HEK293 (cell line): ENCODE measurements around the gene DOK6.

Source experiments
- CTCF ChIA-PET: fragments of 350-600 bp; formaldehyde crosslinking; extraction: SDS; loops from one replicate; lab custom pipeline; 2021; ENCODE audit warnings: antibody characterized with exemption; lab: Yijun Ruan, JAX
- POLR2A ChIA-PET: fragments of 300-600 bp; formaldehyde crosslinking; extraction: SDS; loops from one replicate; lab custom pipeline; 2020; ENCODE audit warnings: antibody characterized with exemption, inconsistent platforms; lab: Yijun Ruan, JAX
- H3K27ac ChIP-seq: fragments of 200-500 bp; sonication (Bioruptor generic); 2 replicates; pipeline ENCODE4 v1.5.1; 2014; ENCODE audit warnings: low read depth, low read length, control low read depth, inconsistent platforms; ENCODE audit errors: extremely low read depth
- H3K36me3 ChIP-seq, 2 experiments: fragments of 200-500 bp in 1 of 2; sonication (Bioruptor generic) in 1 of 2; 1 replicate in 1 of 2; 2 replicates in 1 of 2; pipeline ENCODE4 v1.5.1; 2014 to 2017; ENCODE audit warnings: inconsistent platforms in 2 of 2, low read length in 2 of 2; ENCODE audit not compliant: control insufficient read depth in 2 of 2, insufficient read depth in 1 of 2
- H3K4me1 ChIP-seq: fragments of 200-500 bp; sonication (Bioruptor generic); 2 replicates; pipeline ENCODE4 v1.5.1; 2014; ENCODE audit warnings: mild to moderate bottlenecking, low read length, inconsistent platforms; ENCODE audit not compliant: control insufficient read depth, insufficient read depth
- H3K4me3 ChIP-seq: 2 replicates; pipeline ENCODE4 v1.5.1; 2011; ENCODE audit warnings: low read depth, mild to moderate bottlenecking, control low read depth, low read length, moderate library complexity
- H3K9me3 ChIP-seq: fragments of 200-500 bp; sonication (Bioruptor generic); 2 replicates; pipeline ENCODE4 v1.5.1; 2014; ENCODE audit warnings: low read depth, low read length, inconsistent platforms; ENCODE audit not compliant: control insufficient read depth, insufficient read depth
- KLF16 ChIP-seq: fragments of 450-650 bp; formaldehyde crosslinking; IDR thresholded peaks from 2 replicates; pipeline ENCODE4 v1.5.1; 2017; ENCODE audit warnings: missing biosample characterization, missing genetic modification characterization
- KLF8 ChIP-seq: fragments of 450-650 bp; formaldehyde crosslinking; IDR thresholded peaks from 2 replicates; pipeline ENCODE4 v1.5.1; 2016; ENCODE audit warnings: missing biosample characterization, missing genetic modification characterization
- OSR2 ChIP-seq: fragments of 450-650 bp; formaldehyde crosslinking; IDR thresholded peaks from 2 replicates; pipeline ENCODE4 v1.5.1; 2016; ENCODE audit warnings: missing biosample characterization, missing genetic modification characterization
- PATZ1 ChIP-seq: fragments of 450-650 bp; formaldehyde crosslinking; IDR thresholded peaks from 2 replicates; pipeline ENCODE4 v1.5.1; 2016; ENCODE audit warnings: missing biosample characterization, missing genetic modification characterization
- SCRT1 ChIP-seq: fragments of 450-650 bp; formaldehyde crosslinking; IDR thresholded peaks from 2 replicates; pipeline ENCODE4 v1.5.1; 2016; ENCODE audit warnings: missing biosample characterization, missing genetic modification characterization, borderline replicate concordance
- SCRT2 ChIP-seq: fragments of 450-650 bp; formaldehyde crosslinking; IDR thresholded peaks from 2 replicates; pipeline ENCODE4 v1.5.1; 2016; ENCODE audit warnings: missing biosample characterization, missing genetic modification characterization
- ZBTB1 ChIP-seq: fragments of 450-650 bp; formaldehyde crosslinking; IDR thresholded peaks from 2 replicates; pipeline ENCODE4 v1.5.1; 2016; ENCODE audit warnings: missing biosample characterization, missing genetic modification characterization
- ZBTB20 ChIP-seq: fragments of 450-650 bp; formaldehyde crosslinking; IDR thresholded peaks from 2 replicates; pipeline ENCODE4 v1.5.1; 2016; ENCODE audit warnings: missing biosample characterization, missing genetic modification characterization
- ZBTB49 ChIP-seq: fragments of 450-650 bp; formaldehyde crosslinking; IDR thresholded peaks from 2 replicates; pipeline ENCODE4 v1.5.1; 2016; ENCODE audit warnings: missing biosample characterization, missing genetic modification characterization, low read depth
- ZBTB6 ChIP-seq: fragments of 450-650 bp; formaldehyde crosslinking; IDR thresholded peaks from 2 replicates; pipeline ENCODE4 v1.5.1; 2017; ENCODE audit warnings: missing biosample characterization, missing genetic modification characterization
- ZFHX2 ChIP-seq: fragments of 450-650 bp; formaldehyde crosslinking; conservative IDR thresholded peaks from 2 replicates; pipeline ENCODE4 v1.5.1; 2016; ENCODE audit warnings: missing biosample characterization, missing genetic modification characterization
- ZFP37 ChIP-seq: fragments of 450-650 bp; formaldehyde crosslinking; IDR thresholded peaks from 2 replicates; pipeline ENCODE4 v1.5.1; 2016; ENCODE audit warnings: missing biosample characterization, missing genetic modification characterization
- ZFP69B ChIP-seq: fragments of 450-650 bp; formaldehyde crosslinking; IDR thresholded peaks from 2 replicates; pipeline ENCODE4 v1.5.1; 2016; ENCODE audit warnings: missing biosample characterization, missing genetic modification characterization
- ZNF114 ChIP-seq: fragments of 450-650 bp; formaldehyde crosslinking; IDR thresholded peaks from 2 replicates; pipeline ENCODE4 v1.5.0; 2017; ENCODE audit warnings: missing biosample characterization, missing genetic modification characterization
- ZNF292 ChIP-seq: fragments of 450-650 bp; formaldehyde crosslinking; IDR thresholded peaks from 2 replicates; pipeline ENCODE4 v1.5.1; 2016; ENCODE audit warnings: low read depth, missing biosample characterization, missing genetic modification characterization, borderline replicate concordance
- ZNF37A ChIP-seq: fragments of 450-650 bp; IDR thresholded peaks from 2 replicates; pipeline ENCODE4 v1.5.1; 2018; ENCODE audit warnings: missing biosample characterization, missing genetic modification characterization
- ZNF398 ChIP-seq: fragments of 450-650 bp; formaldehyde crosslinking; IDR thresholded peaks from 2 replicates; pipeline ENCODE4 v1.5.1; 2017; ENCODE audit warnings: missing biosample characterization, missing genetic modification characterization
- ZNF433 ChIP-seq: fragments of 450-650 bp; formaldehyde crosslinking; IDR thresholded peaks from 2 replicates; pipeline ENCODE4 v1.5.1; 2016; ENCODE audit warnings: missing biosample characterization, missing genetic modification characterization, low read depth
- ZNF473 ChIP-seq: fragments of 450-650 bp; formaldehyde crosslinking; IDR thresholded peaks from 2 replicates; pipeline ENCODE4 v1.5.1; 2017; ENCODE audit warnings: missing biosample characterization, missing genetic modification characterization
- ZNF555 ChIP-seq: fragments of 450-650 bp; formaldehyde crosslinking; conservative IDR thresholded peaks from 2 replicates; pipeline ENCODE4 v1.5.1; 2017; ENCODE audit warnings: missing biosample characterization, mild to moderate bottlenecking, missing genetic modification characterization, inconsistent platforms
- ZNF701 ChIP-seq: fragments of 450-650 bp; formaldehyde crosslinking; IDR thresholded peaks from 2 replicates; pipeline ENCODE4 v1.5.1; 2016; ENCODE audit warnings: missing biosample characterization, missing genetic modification characterization
- ZNF777 ChIP-seq: fragments of 450-650 bp; formaldehyde crosslinking; IDR thresholded peaks from 2 replicates; pipeline ENCODE4 v1.5.1; 2017; ENCODE audit warnings: missing biosample characterization, missing genetic modification characterization, borderline replicate concordance
- ZNF837 ChIP-seq: fragments of 450-650 bp; formaldehyde crosslinking; IDR thresholded peaks from 2 replicates; pipeline ENCODE4 v1.5.1; 2016; ENCODE audit warnings: missing biosample characterization, missing genetic modification characterization
- ZSCAN16 ChIP-seq: fragments of 450-650 bp; formaldehyde crosslinking; IDR thresholded peaks from 2 replicates; pipeline ENCODE4 v1.5.1; 2016; ENCODE audit warnings: missing biosample characterization, missing genetic modification characterization

Gene DOK6

GRCh38 chr18:69529151-69529550, 128.5 kb downstream of the DOK6 start:
- TF ChIP-seq ZFP37 (tag by site-specific recombination) (no peak), KLF8 (tag by site-specific recombination) (no peak), ZBTB49 (tag by site-specific recombination) (no peak), OSR2 (tag by site-specific recombination) (no peak), ZBTB6 (tag by site-specific recombination) (no peak), KLF16 (tag by site-specific recombination) (no peak), ZNF473 (tag by site-specific recombination) (no peak), ZNF37A (tag by site-specific recombination) (no peak), ZBTB1 (tag by site-specific recombination) (no peak), SCRT2 (tag by site-specific recombination) (no peak), ZNF433 (tag by site-specific recombination) (no peak), ZBTB20 (tag by site-specific recombination) (no peak), ZNF292 (tag by site-specific recombination) (no peak), ZFHX2 (tag by site-specific recombination) (no peak), ZNF701 (tag by site-specific recombination) (no peak)
- POLR2A ChIA-PET, result no interaction called here
- CTCF ChIA-PET, result no interaction called here

GRCh38 chr18:69531973-69532372, 131.3 kb downstream of the DOK6 start:
- no peaks in the 10 kb centered on the region for H3K4me1 ChIP-seq
- POLR2A ChIA-PET, result no interaction called here
- no peak for TF ChIP-seq ZNF114 (tag by site-specific recombination)
- TF ChIP-seq ZSCAN16 (tag by site-specific recombination), result no peak
- TF ChIP-seq ZNF555, result no peak
- no peak for TF ChIP-seq ZNF398
- no peak for TF ChIP-seq PATZ1 (tag by site-specific recombination)
- no peak for TF ChIP-seq ZBTB1 (tag by site-specific recombination)
- no peak for TF ChIP-seq ZFP69B (tag by site-specific recombination)
- TF ChIP-seq ZNF777 (tag by site-specific recombination), result no peak
- TF ChIP-seq ZNF837 (tag by site-specific recombination), result no peak
- TF ChIP-seq SCRT1, result no peak
- CTCF ChIA-PET, result interaction anchor here (0.6 kb wide), 1 partner anchor 9 kb away, joined by 4 read pairs; no protein-coding TSS in a partner anchor
- H3K27ac ChIP-seq, result no peak overlapping the region
- H3K36me3 ChIP-seq, result no peaks in the 10 kb centered on the region
- H3K9me3 ChIP-seq, result no peaks in the 10 kb centered on the region
- H3K4me3 ChIP-seq, result no peak overlapping the region

More at GRCh38 chr18:69529151-69529550, 128.5 kb downstream of the DOK6 start:
- H3K4me1 ChIP-seq, result no peaks in the 10 kb centered on the region
- H3K27ac ChIP-seq, result no peak overlapping the region
- no peaks in the 10 kb centered on the region for H3K9me3 ChIP-seq
- no peaks in the 10 kb centered on the region for H3K36me3 ChIP-seq
- H3K4me3 ChIP-seq, result no peak overlapping the region
